Neural cell (in vitro differentiated cells): ENCODE results near the gene MREG.

ENCODE experiments used
- CTCF ChIP-seq: fragments of 450-650 bp; IDR thresholded peaks from 2 replicates; pipeline ENCODE4 v1.5.1; 2014; ENCODE audit warnings: antibody characterized with exemption, mild to moderate bottlenecking, moderate library complexity; ENCODE audit not compliant: poor library complexity, severe bottlenecking
- EZH2 ChIP-seq: fragments of 200-600, 300-800 bp; shearing (Covaris generic), sonication (generic); IDR thresholded peaks from 2 replicates; pipeline ENCODE4 v1.6.1; 2014; ENCODE audit warnings: antibody characterized with exemption, low read length, borderline replicate concordance, mild to moderate bottlenecking; ENCODE audit not compliant: insufficient read depth, poor library complexity, severe bottlenecking
- MXI1 ChIP-seq: fragments of 450-650 bp; conservative IDR thresholded peaks from 2 replicates; pipeline ENCODE4 v1.6.1; 2014; ENCODE audit warnings: antibody characterized with exemption, mild to moderate bottlenecking; ENCODE audit not compliant: poor library complexity, severe bottlenecking
- POLR2AphosphoS5 ChIP-seq: IDR thresholded peaks from 2 replicates; pipeline ENCODE4 v1.6.1; 2012
- RAD21 ChIP-seq: fragments of 450-650 bp; conservative IDR thresholded peaks from 2 replicates; pipeline ENCODE4 v1.6.1; 2014; ENCODE audit warnings: antibody characterized with exemption, mild to moderate bottlenecking, moderate library complexity
- REST ChIP-seq: IDR thresholded peaks from 2 replicates; pipeline ENCODE4 v1.6.1; 2012; ENCODE audit warnings: borderline replicate concordance

GRCh38 chr2:215928086-215928485 lies 85.3 kb downstream of the MREG start:
- no peak for TF ChIP-seq RAD21
- no peak for TF ChIP-seq CTCF
- no peak for TF ChIP-seq MXI1
- TF ChIP-seq REST = no peak
- TF ChIP-seq POLR2AphosphoS5 = no peak
- TF ChIP-seq EZH2 = no peak
